Heart left ventricle (tissue), 13 donors: ENCODE data around the gene ARHGAP33.

Experiments used
- CTCF ChIP-seq, 12 donors: fragments of 200-600 bp; sonication (generic) in 4 of 12; IDR thresholded peaks; one replicate each; pipeline versions ENCODE4 v1.5.0 to v1.8.0; 2018 to 2022; ENCODE audit warnings: antibody characterized with exemption in 12 of 12, mild to moderate bottlenecking in 5 of 12
- POLR2A ChIP-seq, 2 donors: fragments of 450-650 bp; IDR thresholded peaks; one replicate each; pipeline ENCODE4 v1.6.1; 2017; ENCODE audit warnings: antibody characterized with exemption in 2 of 2, mild to moderate bottlenecking in 2 of 2, moderate library complexity in 2 of 2
- donor health status: ischemic (EF 13 %, LVEDD 7.1; RV severe dilation, severe dysfunction).
- donor health status: DM: no; HTN: yes; CAD: no.
- donor health status: DM: no; HTN: no; CAD: no.
- donor health status: ischemic (EF 25% LVEDD 6.9; RV normal size, moderate dysfunction).
- donor health status: ischemic (EF 25% LVEDD 5.7; RV mildly dilated, moderate dysfunction).
- donor health status: ischemic (EF 35%, LVEDD 5.7; RV mildly dilated, moderate dysfunction).
- donor health status: nonischemic (EF 11% LVEDD 7.7; RV severe dilation, severe dysfunction).
- donor health status: DM: yes; HTN: yes; CAD: no.
- donor health status: PGD.
- donor health status: ischemic (EF 29% LVEDD 5.4; RV normal size, mild dysfunction).
- donor health status: nonischemic (EF 23%, LVEDD 6.1; RV moderate dilation, normal function).

- TF ChIP-seq CTCF (IDR thresholded peaks at IDR 0.05) (no peak), POLR2A (IDR thresholded peaks at IDR 0.05) (no peak)
Measured at GRCh38 chr19:35729763-35730162, 45.6 kb upstream of the ARHGAP33 start.
